ENCODE measurements around the gene POGZ.
"Not testable (repeated sequence)": the region's sequence is repeated elsewhere in the genome, so short reads cannot be mapped to it uniquely, and the experiment has no call there.

The POGZ gene

GRCh38 chr1:151407304-151407703 is 52.0 kb downstream of the POGZ start:
- no peak for DNase-seq

GRCh38 chr1:151406176-151406575 is 53.1 kb downstream of the POGZ start:
- no peak for DNase-seq

GRCh38 chr1:151405187-151405951 is 53.9 kb downstream of the POGZ start:
- DNase-seq, result no peak

- no peak for DNase-seq
These were observed 55.7 kb downstream of the POGZ start for GRCh38 chr1:151403612-151404011.

GRCh38 chr1:151402764-151403163 is 56.5 kb downstream of the POGZ start:
- DNase-seq, result no peak

GRCh38 chr1:151401860-151402259 is 57.4 kb downstream of the POGZ start:
- DNase-seq, result no peak

GRCh38 chr1:151401125-151401788 is 58.0 kb downstream of the POGZ start:
- DNase-seq, result no peak

- DNase-seq, result peak; percentile 93
These were observed 59.7 kb downstream of the POGZ start, which contains the start of gene PSMB4 for GRCh38 chr1:151399324-151400171. Gene PSMB4 (plus strand): TSS chr1:151399573. CDS start chr1:151399588, 15 bp downstream.

- DNase-seq, result not testable (repeated sequence)
These were observed 63.0 kb downstream of the POGZ start for GRCh38 chr1:151396265-151396664.

- DNase-seq, result no peak
These were observed 65.7 kb downstream of the POGZ start for GRCh38 chr1:151393583-151393982.

GRCh38 chr1:151391079-151391563 is 68.2 kb downstream of the POGZ start:
- DNase-seq, result no peak

GRCh38 chr1:151390221-151391078 is 68.8 kb downstream of the POGZ start:
- not testable (repeated sequence) for DNase-seq

- DNase-seq, result no peak
These were observed 73.3 kb downstream of the POGZ start for GRCh38 chr1:151386002-151386401.

GRCh38 chr1:151384584-151384983 is 74.7 kb downstream of the POGZ start:
- no peak for DNase-seq

GRCh38 chr1:151377150-151377884 is 82.0 kb downstream of the POGZ start:
- DNase-seq, result no peak

GRCh38 chr1:151373196-151373595 is 86.1 kb downstream of the POGZ start:
- DNase-seq, result no peak

GRCh38 chr1:151372058-151372934 is 87.0 kb downstream of the POGZ start, which contains the start of gene SELENBP1:
Gene SELENBP1 (minus strand): TSS chr1:151372705. CDS start chr1:151372641, 64 bp downstream.
- peak; percentile 67 for DNase-seq

GRCh38 chr1:151371370-151372057 is 87.8 kb downstream of the POGZ start:
- peak; percentile 66 for DNase-seq

GRCh38 chr1:151370211-151370911 is 88.9 kb downstream of the POGZ start:
- no peak for DNase-seq

All from NCI-H2081 treated with DMSO at 0.1 percent for 48 hours (cell line).